NCI-H146 (cell line): ENCODE results near the gene TRIM40.
A peak's percentile ranks its signal among the peaks of the same experiment; 100 is the strongest.
"Not testable (repeated sequence)": the region's sequence is repeated elsewhere in the genome, so short reads cannot be mapped to it uniquely, and the experiment has no call there.

ENCODE experiments used
- DNase-seq: peaks from one replicate; lab custom pipeline; 2025; lab: John Stamatoyannopoulos, UW

Gene TRIM40

DNA sequence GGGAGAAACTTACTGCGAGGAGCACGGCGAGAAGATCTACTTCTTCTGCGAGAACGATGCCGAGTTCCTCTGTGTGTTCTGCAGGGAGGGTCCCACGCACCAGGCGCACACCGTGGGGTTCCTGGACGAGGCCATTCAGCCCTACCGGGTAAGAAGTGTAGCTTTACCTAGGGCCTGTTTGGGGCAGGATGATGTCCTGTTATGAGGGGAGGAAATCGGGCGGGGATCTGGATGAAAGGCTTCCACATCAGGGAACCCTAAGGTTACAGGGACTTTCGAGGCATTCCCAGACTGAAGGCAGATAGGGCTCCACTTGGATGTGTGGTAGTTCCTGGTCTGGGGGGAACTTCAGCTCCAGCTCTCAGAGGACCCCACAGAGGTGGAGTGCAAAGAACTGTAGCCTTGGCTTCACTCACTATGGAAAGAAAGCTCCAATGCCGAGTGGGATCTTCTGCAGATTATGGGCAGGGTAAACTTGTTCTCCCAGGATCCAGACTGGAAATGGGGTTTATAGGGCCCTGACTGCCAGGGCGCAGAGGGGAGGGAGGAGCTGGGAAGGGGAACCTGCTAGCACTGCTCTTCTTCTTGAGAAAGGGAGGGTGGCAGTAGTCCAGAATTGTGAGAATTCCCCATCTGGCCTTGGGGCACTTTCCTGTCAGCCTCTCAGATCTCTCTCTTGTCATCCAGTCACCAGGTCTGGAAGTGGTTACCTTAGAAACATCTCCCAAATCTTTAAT lies 28.1 kb downstream of the TRIM40 start:
- DNase-seq, result no peak

GRCh38 chr6:30164714-30165113 lies 28.8 kb downstream of the TRIM40 start:
- no peak for DNase-seq

DNA sequence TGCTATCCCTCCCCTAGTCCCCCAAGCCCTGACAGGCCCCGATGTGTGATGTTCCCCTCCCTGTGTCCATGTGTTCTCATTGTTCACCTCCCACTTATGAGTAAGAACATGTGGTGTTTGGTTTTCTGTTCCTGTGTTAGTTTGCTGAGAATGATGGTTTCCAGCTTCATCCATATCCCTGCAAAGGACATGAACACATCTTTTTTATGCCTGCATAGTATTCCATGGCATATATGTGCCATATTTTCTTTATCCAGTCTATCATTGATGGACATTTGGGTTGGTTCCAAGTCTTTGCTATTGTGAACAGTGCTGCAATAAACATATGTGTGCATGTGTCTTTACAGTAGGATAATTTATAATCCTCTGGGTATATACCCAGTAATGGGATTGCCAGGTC lies 29.3 kb downstream of the TRIM40 start:
- DNase-seq, result not testable (repeated sequence)

DNA sequence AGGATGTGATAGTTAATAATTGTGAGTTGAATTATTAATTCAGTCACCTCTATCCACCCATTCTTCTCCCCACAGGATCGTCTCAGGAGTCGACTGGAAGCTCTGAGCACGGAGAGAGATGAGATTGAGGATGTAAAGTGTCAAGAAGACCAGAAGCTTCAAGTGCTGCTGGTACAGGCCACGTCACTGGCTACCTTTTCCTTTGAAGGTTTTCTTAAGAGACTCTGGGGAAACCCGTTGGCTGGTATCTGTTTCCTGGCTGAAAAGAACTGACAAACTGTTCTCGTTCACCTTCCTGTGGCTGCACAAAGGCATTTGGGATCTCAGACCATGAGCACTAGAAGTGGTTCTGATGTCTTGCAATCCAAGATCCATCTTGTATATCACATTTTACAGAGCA lies 31.2 kb downstream of the TRIM40 start:
- DNase-seq, result no peak

DNA sequence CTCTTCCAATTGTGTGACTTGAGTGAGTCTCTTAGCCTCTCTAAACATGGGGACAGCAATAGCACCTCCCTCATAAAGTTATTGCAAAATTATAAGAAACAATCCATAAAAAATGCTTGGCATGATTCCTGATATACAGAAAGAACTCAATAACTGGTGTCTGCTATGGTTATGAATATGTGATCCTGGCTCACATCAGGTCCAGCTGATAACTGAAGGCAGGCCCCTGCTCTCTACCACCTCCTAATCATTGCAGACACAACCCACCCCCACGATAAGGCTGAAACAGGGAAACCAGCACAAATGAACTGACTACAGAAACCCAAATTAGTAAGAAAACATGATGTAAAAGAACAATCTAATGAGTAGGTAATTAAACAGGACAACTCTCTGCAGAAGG lies 32.8 kb downstream of the TRIM40 start:
- DNase-seq, result no peak

GRCh38 chr6:30169658-30170614 lies 34.0 kb downstream of the TRIM40 start:
- DNase-seq, result peak; percentile 33

- DNase-seq, result peak; percentile 18
These were observed 35.9 kb downstream of the TRIM40 start for GRCh38 chr6:30171677-30172471.

DNA sequence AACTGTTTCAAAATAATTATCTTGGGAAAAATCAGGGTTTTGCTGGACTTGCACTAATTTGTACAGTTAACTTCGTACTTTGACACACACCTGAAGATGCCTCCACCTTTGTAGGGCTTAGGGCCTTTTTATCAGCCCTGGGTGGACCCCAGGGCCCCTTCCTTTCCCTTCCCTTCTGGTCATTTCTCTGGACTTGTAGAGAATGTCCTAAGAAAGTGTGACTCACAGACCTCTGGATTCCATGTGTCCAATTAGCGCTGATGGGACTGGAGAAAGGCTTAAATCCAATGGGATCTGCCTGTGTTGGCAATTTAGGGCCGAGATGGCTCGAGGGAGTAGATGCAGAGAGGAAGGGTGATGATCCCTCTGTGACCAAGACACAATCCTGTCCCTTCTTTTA lies 36.7 kb downstream of the TRIM40 start:
- no peak for DNase-seq

DNA sequence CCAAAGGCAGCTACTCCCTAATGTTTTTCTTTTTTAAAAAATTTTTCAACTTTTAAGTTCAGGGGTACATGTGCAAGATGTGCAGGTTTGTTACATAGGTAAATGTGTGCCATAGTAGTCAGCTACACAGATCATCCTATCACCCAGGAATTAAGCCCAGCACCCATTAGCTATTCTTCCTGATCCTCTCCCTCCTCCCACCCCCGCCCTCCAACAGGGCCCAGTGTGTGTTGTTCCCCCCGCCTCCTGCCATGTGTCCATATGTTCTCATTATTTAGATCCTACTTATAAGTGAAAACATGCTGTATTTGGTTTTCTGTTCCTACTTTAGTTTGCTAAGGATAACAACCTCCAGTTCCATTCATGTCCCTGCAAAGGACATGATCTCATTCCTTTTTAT lies 39.8 kb downstream of the TRIM40 start:
- no peak for DNase-seq

- no peak for DNase-seq
These were observed 42.9 kb downstream of the TRIM40 start for GRCh38 chr6:30178837-30179236.

DNA sequence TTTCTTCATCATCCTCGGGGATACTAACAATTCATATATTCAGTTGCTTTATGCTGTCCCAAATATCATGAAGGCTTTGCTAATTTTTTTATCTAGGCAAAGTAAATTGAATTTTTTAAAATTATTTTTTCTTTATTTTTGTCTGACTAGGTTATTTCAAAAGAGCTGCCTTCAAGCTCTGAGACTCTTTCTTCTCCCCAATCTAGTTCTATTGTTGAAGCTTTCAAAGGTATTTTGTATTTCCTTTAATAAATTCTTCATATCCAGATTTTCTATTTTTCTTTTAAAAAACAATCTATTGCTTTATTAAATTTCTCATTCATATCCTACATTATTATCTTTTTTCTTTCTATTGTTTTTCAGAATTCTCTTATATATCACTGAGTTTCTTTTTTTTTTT lies 44.2 kb downstream of the TRIM40 start:
- DNase-seq, result no peak

- DNase-seq, result no peak
These were observed 48.6 kb downstream of the TRIM40 start for GRCh38 chr6:30184417-30185031.

GRCh38 chr6:30185846-30186484 lies 50.0 kb downstream of the TRIM40 start:
- no peak for DNase-seq

DNA sequence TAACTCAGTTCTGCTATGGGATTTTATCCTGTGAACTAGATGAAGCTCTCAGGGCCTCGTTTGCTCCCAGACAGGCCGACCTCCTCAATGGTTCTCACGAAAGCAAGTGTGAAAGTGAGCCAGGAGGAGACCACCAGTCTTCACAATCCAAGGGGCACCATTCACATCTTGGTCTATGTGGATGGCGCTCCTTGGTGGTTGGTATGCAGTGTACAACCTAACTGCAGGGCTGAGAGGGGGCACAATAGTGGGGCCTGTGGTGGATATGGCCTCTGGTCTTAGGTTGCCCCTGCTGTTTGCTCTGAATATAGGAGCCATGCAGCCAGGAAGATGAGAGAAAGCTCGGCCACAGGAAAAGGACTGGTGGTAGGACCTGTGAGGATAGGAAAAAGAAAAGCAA lies 52.6 kb downstream of the TRIM40 start:
- no peak for DNase-seq

- no peak for DNase-seq
These were observed 56.1 kb downstream of the TRIM40 start for GRCh38 chr6:30192076-30192475.

GRCh38 chr6:30194797-30195690 lies 59.1 kb downstream of the TRIM40 start:
- DNase-seq, result no peak

- no peak for DNase-seq
These were observed 60.0 kb downstream of the TRIM40 start for GRCh38 chr6:30195951-30196350.

DNA sequence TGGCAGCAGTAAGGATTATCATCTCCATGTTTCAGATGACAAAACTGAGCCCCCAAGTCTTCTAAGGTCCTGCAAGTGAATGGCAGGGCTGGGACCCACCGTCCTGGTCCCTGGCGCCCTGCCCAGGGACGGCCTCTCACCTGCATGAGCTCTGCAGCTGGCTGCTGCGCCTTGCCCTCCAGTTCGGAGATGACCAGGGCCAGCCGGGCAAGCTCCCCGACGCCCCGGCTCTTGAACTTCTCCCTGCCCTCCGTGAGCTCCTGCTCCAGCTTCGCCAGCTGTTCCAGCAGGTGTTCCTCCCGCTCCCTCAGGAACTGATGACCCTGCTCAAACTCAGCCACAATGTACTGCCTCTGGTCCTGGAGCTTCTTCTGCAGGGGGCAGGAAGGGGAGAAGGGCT lies 60.4 kb downstream of the TRIM40 start:
- DNase-seq, result no peak
